DOHH2 (cell line): ENCODE measurements around the gene AMPH.

Source experiments
- CTCF ChIP-seq: fragments of 200-600 bp; sonication (generic); IDR thresholded peaks from one replicate; pipeline ENCODE4 v1.5.1; 2014; ENCODE audit warnings: antibody characterized with exemption, mild to moderate bottlenecking, low read depth, low read length; ENCODE audit not compliant: poor library complexity, severe bottlenecking
- EZH2phosphoT487 ChIP-seq: fragments of 200-600 bp; sonication (generic); IDR thresholded peaks from 2 replicates; pipeline ENCODE4 v1.6.1; 2017; ENCODE audit warnings: borderline replicate concordance, mild to moderate bottlenecking, antibody characterized with exemption, low read length, moderate library complexity, mixed read lengths

GRCh38 chr7:38478404-38478803 lies 152.8 kb downstream of the AMPH start:
- TF ChIP-seq CTCF (no peak), EZH2phosphoT487 (no peak)
